ENCODE results near the gene PLOD2. TPM values are rescaled to one million over a fixed set of nuclear protein-coding genes. Genes with fewer than 3 reads are reported as not detected.
A peak's percentile ranks its signal among the peaks of the same experiment; 100 is the strongest.

The PLOD2 gene
- total and polyA plus RNA-seq, 12 donors = 12.5 to 44.6 (median 16.8) TPM

DNA sequence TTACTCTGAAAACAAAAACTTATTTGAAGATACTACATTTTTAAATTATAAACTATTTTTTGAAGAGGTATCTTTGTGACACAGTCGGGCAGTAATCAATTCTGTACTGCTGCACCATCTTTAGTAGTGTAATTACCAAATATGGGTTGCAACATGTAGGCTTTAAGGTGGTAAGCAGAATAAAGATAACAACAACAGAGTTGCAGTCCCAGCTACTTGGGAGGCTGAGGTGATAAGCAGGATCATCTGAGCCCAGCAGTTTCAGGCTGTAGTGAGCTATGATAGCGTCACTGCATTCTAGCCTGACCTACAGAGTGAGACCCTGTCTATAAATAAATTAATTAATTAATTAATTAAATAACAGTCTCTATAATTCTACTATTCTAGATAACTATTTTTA is 6.0 kb downstream of the PLOD2 start:
- ATAC-seq = peak in 3 of 8 donors; percentile 27 to 69 (median 52)
- no peak overlapping the region for H3K4me3 ChIP-seq
- WGBS, 2 donors = 37 to 46% methylated on average over 2 of the region's 2 CpGs
- peaks cover 0 to 2% (median 0%) of the 10 kb centered on the region in 7 donors for H3K27me3 ChIP-seq
- H3K4me1 ChIP-seq = peaks cover 0 to 87% (median 56%) of the 10 kb centered on the region in 9 donors
- no peaks in the 10 kb centered on the region for H3K9me3 ChIP-seq
- intact Hi-C loops (cut with DNase I) = loop anchor here in 1 of 10 donors (5.0 kb wide), 1 partner anchor 63 kb away; no protein-coding TSS in a partner anchor
- DNase-seq = no peak
- TF ChIP-seq, protein P1, sequence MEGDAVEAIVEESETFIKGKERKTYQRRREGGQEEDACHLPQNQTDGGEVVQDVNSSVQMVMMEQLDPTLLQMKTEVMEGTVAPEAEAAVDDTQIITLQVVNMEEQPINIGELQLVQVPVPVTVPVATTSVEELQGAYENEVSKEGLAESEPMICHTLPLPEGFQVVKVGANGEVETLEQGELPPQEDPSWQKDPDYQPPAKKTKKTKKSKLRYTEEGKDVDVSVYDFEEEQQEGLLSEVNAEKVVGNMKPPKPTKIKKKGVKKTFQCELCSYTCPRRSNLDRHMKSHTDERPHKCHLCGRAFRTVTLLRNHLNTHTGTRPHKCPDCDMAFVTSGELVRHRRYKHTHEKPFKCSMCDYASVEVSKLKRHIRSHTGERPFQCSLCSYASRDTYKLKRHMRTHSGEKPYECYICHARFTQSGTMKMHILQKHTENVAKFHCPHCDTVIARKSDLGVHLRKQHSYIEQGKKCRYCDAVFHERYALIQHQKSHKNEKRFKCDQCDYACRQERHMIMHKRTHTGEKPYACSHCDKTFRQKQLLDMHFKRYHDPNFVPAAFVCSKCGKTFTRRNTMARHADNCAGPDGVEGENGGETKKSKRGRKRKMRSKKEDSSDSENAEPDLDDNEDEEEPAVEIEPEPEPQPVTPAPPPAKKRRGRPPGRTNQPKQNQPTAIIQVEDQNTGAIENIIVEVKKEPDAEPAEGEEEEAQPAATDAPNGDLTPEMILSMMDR (IDR thresholded peaks at IDR 0.05) = no peak
- peaks cover 0 to 13% (median 0%) of the 10 kb centered on the region in 9 donors for H3K36me3 ChIP-seq
- H3K27ac ChIP-seq = peak overlapping the region in 8 of 10 donors; percentile 8 to 98 (median 93)

DNA sequence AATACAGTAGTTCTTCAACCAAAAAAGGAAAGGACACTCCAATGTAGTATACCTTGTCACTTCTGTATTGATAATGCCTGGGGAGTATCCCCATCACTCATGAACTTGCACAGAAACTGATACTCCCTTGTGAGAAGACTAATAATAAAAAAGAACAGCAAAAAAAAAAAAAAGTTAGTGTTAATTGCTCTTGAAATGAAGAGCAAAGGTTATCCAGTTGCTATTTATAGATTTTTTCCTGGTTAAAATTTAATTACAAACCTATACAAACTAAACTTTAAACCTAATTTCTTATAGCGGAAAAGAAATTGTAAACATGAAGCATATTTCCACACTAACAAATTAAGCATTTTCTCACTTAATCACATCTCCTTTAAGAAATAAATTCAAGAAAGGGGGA is 6.7 kb downstream of the PLOD2 start:
- no peaks in the 10 kb centered on the region for H3K27me3 ChIP-seq
- 96 to 100% methylated on average over 1 of the region's 1 CpG for WGBS, 2 donors
- H3K4me3 ChIP-seq = no peak overlapping the region
- ATAC-seq (no peak), DNase-seq (no peak)
- peaks cover 0 to 87% (median 56%) of the 10 kb centered on the region in 9 donors for H3K4me1 ChIP-seq
- H3K27ac ChIP-seq = peak overlapping the region in 5 of 10 donors; percentile 8 to 98 (median 38)
- H3K9me3 ChIP-seq = no peaks in the 10 kb centered on the region
- peaks cover 0 to 13% (median 0%) of the 10 kb centered on the region in 9 donors for H3K36me3 ChIP-seq
- intact Hi-C loops (cut with DNase I) = no loop called here
- TF ChIP-seq, protein P1 (IDR thresholded peaks at IDR 0.05) = no peak

DNA sequence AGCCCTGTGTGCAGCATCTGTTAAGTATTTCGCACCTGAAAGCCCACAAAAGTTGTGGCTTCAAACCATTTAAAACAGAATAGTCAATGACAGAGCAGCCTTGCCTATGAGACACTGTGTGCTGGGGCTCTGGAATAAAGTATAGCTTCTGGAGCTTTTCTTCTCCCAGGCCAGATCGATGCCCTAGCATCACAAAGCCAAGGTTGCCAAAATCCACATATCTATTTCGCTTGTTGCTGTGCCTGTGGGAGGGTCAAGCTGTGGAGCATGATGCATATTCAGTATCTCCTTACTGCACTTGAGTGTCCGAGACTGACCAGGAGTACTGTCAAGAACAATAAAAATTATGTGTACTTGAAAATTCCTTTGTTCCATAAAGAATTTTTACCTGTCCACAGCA is 7.6 kb downstream of the PLOD2 start:
- no peaks in the 10 kb centered on the region for H3K27me3 ChIP-seq
- peaks cover 0 to 13% (median 0%) of the 10 kb centered on the region in 9 donors for H3K36me3 ChIP-seq
- ATAC-seq (no peak), DNase-seq (no peak)
- intact Hi-C loops (cut with DNase I) = no loop called here
- TF ChIP-seq, protein P1 (IDR thresholded peaks at IDR 0.05) = no peak
- peaks cover 0 to 87% (median 57%) of the 10 kb centered on the region in 9 donors for H3K4me1 ChIP-seq
- WGBS, 2 donors = 65 to 69% methylated on average over 4 of the region's 4 CpGs
- no peaks in the 10 kb centered on the region for H3K9me3 ChIP-seq
- no peak overlapping the region for H3K4me3 ChIP-seq
- H3K27ac ChIP-seq = peak overlapping the region in 4 of 10 donors; percentile 24 to 74 (median 39)

DNA sequence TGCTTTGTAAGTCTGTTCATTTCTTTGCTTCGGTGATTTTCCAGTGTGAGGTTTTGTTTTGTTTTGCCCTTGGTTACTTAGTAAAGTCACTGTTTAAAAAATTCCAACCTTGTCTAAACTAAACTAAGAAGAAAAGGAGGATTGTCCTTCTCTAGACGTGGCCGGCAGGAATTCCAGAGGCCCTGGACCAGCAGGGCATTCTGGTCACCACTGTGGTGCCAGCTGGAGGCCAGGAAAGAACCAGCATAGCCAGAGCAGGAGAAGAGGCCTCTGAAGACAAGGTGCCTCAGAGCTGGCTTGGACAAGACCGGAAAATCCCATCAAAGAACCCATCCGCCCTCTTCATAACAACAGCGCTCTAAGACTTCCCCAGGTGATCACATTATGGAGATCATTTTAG is 8.2 kb downstream of the PLOD2 start:
- peak overlapping the region in 6 of 10 donors; percentile 17 to 74 (median 38) for H3K27ac ChIP-seq
- H3K4me3 ChIP-seq = no peak overlapping the region
- intact Hi-C loops (cut with DNase I) = no loop called here
- peak in 5 of 8 donors; percentile 33 to 60 (median 50) for ATAC-seq
- peaks cover 0 to 82% (median 53%) of the 10 kb centered on the region in 9 donors for H3K4me1 ChIP-seq
- TF ChIP-seq, protein P1 (IDR thresholded peaks at IDR 0.05) = no peak
- no peaks in the 10 kb centered on the region for H3K27me3 ChIP-seq
- H3K9me3 ChIP-seq = no peaks in the 10 kb centered on the region
- no peak for DNase-seq
- WGBS, 2 donors = 73 to 79% methylated on average over 6 of the region's 6 CpGs
- H3K36me3 ChIP-seq = peaks cover 0 to 13% (median 0%) of the 10 kb centered on the region in 9 donors
